ENCODE data around the gene CX3CL1. TPM values are rescaled to one million over a fixed set of nuclear protein-coding genes. Genes with fewer than 3 reads are reported as not detected.

The CX3CL1 gene
- total RNA-seq, 5 donors from 2014 or later (not counting 1 experiment from before 2014, with no cell fraction given): 0.13 to 0.18 (median 0.16) TPM; not detected in 2

DNA sequence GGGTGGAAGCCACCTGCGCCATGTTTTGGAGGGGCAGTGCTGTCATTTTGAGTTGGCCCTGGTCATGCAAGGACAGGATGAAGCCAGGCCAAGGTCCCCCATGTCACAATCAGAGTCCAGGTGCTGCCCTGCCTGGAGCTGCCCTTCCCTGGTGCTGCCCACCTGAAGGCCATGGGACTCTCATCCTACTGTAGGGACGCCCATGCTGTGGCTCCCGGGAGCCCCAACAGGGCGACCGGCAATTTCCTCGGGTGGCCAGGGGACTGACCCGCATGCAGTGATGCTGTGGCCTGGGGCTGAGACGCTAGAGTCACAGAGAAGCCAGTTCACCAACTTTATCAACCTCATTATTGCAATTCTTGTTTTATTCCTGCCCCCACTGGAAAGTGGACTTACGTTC lies 40.3 kb downstream of the CX3CL1 start:
- peaks cover 0 to 19% of the 10 kb centered on the region in 2 experiments for H3K27me3 ChIP-seq (replicated peaks in 1 of 2; ENCODE audit: control insufficient read depth in 2 of 2, extremely low read depth in 1 of 2, insufficient read depth in 2 of 2, low read length in 1 of 2)
- no peaks in the 10 kb centered on the region for H3K36me3 Mint-ChIP-seq
- H3K27ac Mint-ChIP-seq: peak overlapping the region in 1 of 2 donors; percentile 52
- H3K27me3 Mint-ChIP-seq: peaks cover 4 to 7% of the 10 kb centered on the region in 2 donors
- H3K9me3 Mint-ChIP-seq: no peaks in the 10 kb centered on the region
- ATAC-seq (replicated peaks in 1 of 4) (no peak), DNase-seq (no peak)
- H3K4me3 Mint-ChIP-seq: no peak overlapping the region
- no peak overlapping the region for H3K4me3 ChIP-seq (ENCODE audit: control insufficient read depth in 1 of 2, extremely low read depth in 1 of 2, low read length in 1 of 2)
- no peak overlapping the region for H3K27ac ChIP-seq (ENCODE audit: low read length)
- H3K9me3 ChIP-seq: no peaks in the 10 kb centered on the region
- CTCF ChIA-PET: interaction anchor here (0.5 to 1.1 kb wide), 2 partner anchors 111 to 1180 kb away, joined by 3 read pairs; no protein-coding TSS in a partner anchor
- H3K4me1 Mint-ChIP-seq: peaks cover 7 to 12% (median 8%) of the 10 kb centered on the region in 3 donors
- 88% methylated on average over 9 of the region's 9 CpGs for WGBS (ENCODE audit: insufficient coverage)
- peaks cover 0 to 13% of the 10 kb centered on the region in 2 experiments for H3K4me1 ChIP-seq (ENCODE audit: control insufficient read depth in 1 of 2, extremely low read depth in 1 of 2, insufficient read depth in 2 of 2, low read length in 2 of 2)
- no peaks in the 10 kb centered on the region for H3K36me3 ChIP-seq (ENCODE audit: control insufficient read depth in 2 of 2, extremely low read depth in 1 of 2, insufficient read depth in 1 of 2, low read length in 1 of 2)
- POLR2A ChIA-PET: no interaction called here

GRCh38 chr16:57413301-57413730 lies 41.0 kb downstream of the CX3CL1 start:
- Mint-ChIP-seq H3K9me3 (no peaks in the 10 kb centered on the region), H3K4me1 (peaks cover 11 to 17% (median 13%) of the 10 kb centered on the region in 3 donors), H3K27me3 (peaks cover 4 to 7% of the 10 kb centered on the region in 2 donors), H3K27ac (no peak overlapping the region), H3K4me3 (no peak overlapping the region), H3K36me3 (no peaks in the 10 kb centered on the region)
- peak in 1 of 35 experiments; percentile 13 for DNase-seq
- peaks cover 0 to 19% of the 10 kb centered on the region in 2 experiments for H3K27me3 ChIP-seq (replicated peaks in 1 of 2; ENCODE audit: control insufficient read depth in 2 of 2, extremely low read depth in 1 of 2, insufficient read depth in 2 of 2, low read length in 1 of 2)
- CTCF ChIA-PET: interaction anchor here in 1 of 2 donors (0.6 to 1.1 kb wide), 2 partner anchors 112 to 554 kb away, joined by 3 read pairs; no protein-coding TSS in a partner anchor
- H3K9me3 ChIP-seq: no peaks in the 10 kb centered on the region
- no peak overlapping the region for H3K27ac ChIP-seq (ENCODE audit: low read length)
- WGBS (ENCODE audit: insufficient coverage): 77% methylated on average over 5 of the region's 5 CpGs
- peaks cover 0 to 16% of the 10 kb centered on the region in 2 experiments for H3K4me1 ChIP-seq (ENCODE audit: control insufficient read depth in 1 of 2, extremely low read depth in 1 of 2, insufficient read depth in 2 of 2, low read length in 2 of 2)
- H3K4me3 ChIP-seq (ENCODE audit: control insufficient read depth in 1 of 2, extremely low read depth in 1 of 2, low read length in 1 of 2): no peak overlapping the region
- H3K36me3 ChIP-seq (ENCODE audit: control insufficient read depth in 2 of 2, extremely low read depth in 1 of 2, insufficient read depth in 1 of 2, low read length in 1 of 2): no peaks in the 10 kb centered on the region
- POLR2A ChIA-PET: interaction anchor here in 1 of 2 donors (0.6 kb wide), 1 partner anchor 69 kb away, joined by 3 read pairs; no protein-coding TSS in a partner anchor
- no peak for ATAC-seq (replicated peaks in 1 of 4)

GRCh38 chr16:57413733-57414132 lies 41.4 kb downstream of the CX3CL1 start:
- ATAC-seq (replicated peaks in 1 of 4): no peak
- CTCF ChIA-PET: interaction anchor here (0.6 to 0.7 kb wide), 4 partner anchors 11 to 123 kb away, joined by 4 to 7 read pairs (median 5); no protein-coding TSS in a partner anchor
- Mint-ChIP-seq H3K27me3 (peaks cover 4 to 7% of the 10 kb centered on the region in 2 donors), H3K27ac (no peak overlapping the region), H3K36me3 (no peaks in the 10 kb centered on the region), H3K9me3 (no peaks in the 10 kb centered on the region), H3K4me3 (no peak overlapping the region), H3K4me1 (peaks cover 14 to 19% (median 15%) of the 10 kb centered on the region in 3 donors)
- no peaks in the 10 kb centered on the region for H3K36me3 ChIP-seq (ENCODE audit: control insufficient read depth in 2 of 2, extremely low read depth in 1 of 2, insufficient read depth in 1 of 2, low read length in 1 of 2)
- H3K9me3 ChIP-seq: no peaks in the 10 kb centered on the region
- H3K27me3 ChIP-seq (replicated peaks in 1 of 2; ENCODE audit: control insufficient read depth in 2 of 2, extremely low read depth in 1 of 2, insufficient read depth in 2 of 2, low read length in 1 of 2): peaks cover 0 to 19% of the 10 kb centered on the region in 2 experiments
- no peak for DNase-seq
- peaks cover 0 to 20% of the 10 kb centered on the region in 2 experiments for H3K4me1 ChIP-seq (ENCODE audit: control insufficient read depth in 1 of 2, extremely low read depth in 1 of 2, insufficient read depth in 2 of 2, low read length in 2 of 2)
- WGBS (ENCODE audit: insufficient coverage): 25% methylated on average over 1 of the region's 7 CpGs
- POLR2A ChIA-PET: interaction anchor here in 1 of 2 donors (0.6 kb wide), 1 partner anchor 70 kb away, joined by 3 read pairs; no protein-coding TSS in a partner anchor
- H3K4me3 ChIP-seq (ENCODE audit: control insufficient read depth in 1 of 2, extremely low read depth in 1 of 2, low read length in 1 of 2): no peak overlapping the region
- no peak overlapping the region for H3K27ac ChIP-seq (ENCODE audit: low read length)

- no peaks in the 10 kb centered on the region for H3K27me3 Mint-ChIP-seq
These were observed 43.8 kb downstream of the CX3CL1 start for GRCh38 chr16:57416084-57416483.

GRCh38 chr16:57419506-57419905 lies 47.2 kb downstream of the CX3CL1 start:
- no peaks in the 10 kb centered on the region for H3K36me3 ChIP-seq (ENCODE audit: control insufficient read depth in 2 of 2, extremely low read depth in 1 of 2, insufficient read depth in 1 of 2, low read length in 1 of 2)
- no peak overlapping the region for H3K4me3 ChIP-seq (ENCODE audit: control insufficient read depth in 1 of 2, extremely low read depth in 1 of 2, low read length in 1 of 2)
- CTCF ChIA-PET: interaction anchor here (0.5 to 3.7 kb wide), 8 partner anchors 13 to 118 kb away, joined by 3 to 37 read pairs (median 6); no protein-coding TSS in a partner anchor
- POLR2A ChIA-PET: no interaction called here
- Mint-ChIP-seq H3K27me3 (no peaks in the 10 kb centered on the region), H3K9me3 (no peaks in the 10 kb centered on the region), H3K27ac (peak overlapping the region in 1 of 2 donors; percentile 89), H3K36me3 (no peaks in the 10 kb centered on the region), H3K4me3 (peak overlapping the region in 1 of 3 donors; percentile 37), H3K4me1 (peaks cover 22 to 23% (median 22%) of the 10 kb centered on the region in 3 donors)
- H3K27ac ChIP-seq (ENCODE audit: low read length): no peak overlapping the region
- ATAC-seq (replicated peaks in 1 of 4): no peak
- peaks cover 0 to 27% of the 10 kb centered on the region in 2 experiments for H3K4me1 ChIP-seq (ENCODE audit: control insufficient read depth in 1 of 2, extremely low read depth in 1 of 2, insufficient read depth in 2 of 2, low read length in 2 of 2)
- H3K9me3 ChIP-seq: no peaks in the 10 kb centered on the region
- no peak for DNase-seq
- H3K27me3 ChIP-seq (replicated peaks in 1 of 2; ENCODE audit: control insufficient read depth in 2 of 2, extremely low read depth in 1 of 2, insufficient read depth in 2 of 2, low read length in 1 of 2): peaks cover 0 to 12% of the 10 kb centered on the region in 2 experiments
- WGBS (ENCODE audit: insufficient coverage): 88% methylated on average over 3 of the region's 6 CpGs

More at GRCh38 chr16:57416084-57416483, 43.8 kb downstream of the CX3CL1 start:
- POLR2A ChIA-PET: no interaction called here
- Histone ChIP-seq H3K9me3 (no peaks in the 10 kb centered on the region), H3K4me3 (ENCODE audit: control insufficient read depth in 1 of 2, extremely low read depth in 1 of 2, low read length in 1 of 2) (no peak overlapping the region), H3K27me3 (replicated peaks in 1 of 2; ENCODE audit: control insufficient read depth in 2 of 2, extremely low read depth in 1 of 2, insufficient read depth in 2 of 2, low read length in 1 of 2) (peaks cover 0 to 14% of the 10 kb centered on the region in 2 experiments), H3K27ac (ENCODE audit: low read length) (peak overlapping the region; percentile 23), H3K4me1 (ENCODE audit: control insufficient read depth in 1 of 2, extremely low read depth in 1 of 2, insufficient read depth in 2 of 2, low read length in 2 of 2) (peaks cover 0 to 27% of the 10 kb centered on the region in 2 experiments), H3K36me3 (ENCODE audit: control insufficient read depth in 2 of 2, extremely low read depth in 1 of 2, insufficient read depth in 1 of 2, low read length in 1 of 2) (no peaks in the 10 kb centered on the region)
- ATAC-seq (replicated peaks in 1 of 4) (no peak), DNase-seq (no peak)
- H3K4me3 Mint-ChIP-seq: peak overlapping the region in 1 of 3 donors; percentile 6
- H3K27ac Mint-ChIP-seq: no peak overlapping the region
- CTCF ChIA-PET: interaction anchor here (0.6 to 3.7 kb wide), 8 partner anchors 16 to 229 kb away, joined by 3 to 37 read pairs (median 4); no protein-coding TSS in a partner anchor
- no peaks in the 10 kb centered on the region for H3K9me3 Mint-ChIP-seq
- no peaks in the 10 kb centered on the region for H3K36me3 Mint-ChIP-seq
- 88% methylated on average over 15 of the region's 16 CpGs for WGBS (ENCODE audit: insufficient coverage)
- H3K4me1 Mint-ChIP-seq: peaks cover 20 to 26% (median 22%) of the 10 kb centered on the region in 3 donors

DNA sequence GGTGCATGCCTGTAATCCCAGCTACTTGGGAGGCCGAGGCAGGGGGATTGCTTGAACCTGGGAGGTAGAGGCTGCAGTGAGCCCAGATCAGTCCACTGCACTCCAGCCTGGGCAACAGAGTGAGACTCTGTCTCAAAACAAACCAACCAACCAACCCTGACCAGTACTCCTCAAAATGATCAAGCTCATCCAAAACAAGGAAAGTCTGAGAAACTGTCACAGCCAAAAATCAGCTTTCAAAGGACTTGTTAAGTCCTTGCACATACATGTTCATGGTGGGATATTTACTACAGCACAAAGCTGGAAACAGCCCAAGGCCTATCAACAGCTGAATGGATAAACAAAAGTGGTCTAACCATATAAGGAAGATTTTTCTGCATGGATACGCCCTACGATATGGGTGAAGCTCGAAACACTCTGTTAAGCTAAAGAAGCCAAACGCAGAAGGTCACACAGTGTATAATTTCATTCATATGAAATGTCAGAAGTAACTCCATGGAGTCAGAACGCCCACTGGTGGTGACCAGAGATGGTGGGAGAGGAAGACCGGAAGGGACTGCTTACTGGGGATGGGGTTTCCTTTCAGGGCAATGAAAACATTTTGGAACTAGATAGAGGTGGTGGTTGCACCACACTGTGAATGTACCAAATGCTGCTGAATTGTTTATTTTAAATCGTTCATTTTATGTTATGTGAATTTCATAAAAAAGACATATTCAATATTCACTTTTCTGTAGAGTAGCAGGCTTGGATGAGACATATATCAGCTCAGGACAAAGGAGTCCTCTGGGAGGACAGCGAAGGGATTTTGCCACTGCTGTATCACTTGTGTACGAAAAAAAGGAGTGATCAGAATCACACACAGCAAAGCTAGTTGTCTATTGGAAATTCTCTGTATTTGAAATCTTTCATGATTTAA lies 50.0 kb downstream of the CX3CL1 start:
- H3K4me3 Mint-ChIP-seq: no peak overlapping the region
- WGBS (ENCODE audit: insufficient coverage): 85% methylated on average over 5 of the region's 10 CpGs
- ChIA-PET CTCF (interaction anchor here (0.9 to 1.6 kb wide), 2 partner anchors 11 to 97 kb away, joined by 3 read pairs; no protein-coding TSS in a partner anchor), POLR2A (interaction anchor here (0.5 to 0.6 kb wide), 3 partner anchors 52 to 187 kb away, joined by 4 to 11 read pairs (median 7); no protein-coding TSS in a partner anchor)
- H3K27me3 Mint-ChIP-seq: no peaks in the 10 kb centered on the region
- peaks cover 15 to 17% (median 16%) of the 10 kb centered on the region in 3 donors for H3K4me1 Mint-ChIP-seq
- peaks cover 4% of the 10 kb centered on the region for H3K36me3 Mint-ChIP-seq
- Histone ChIP-seq H3K9me3 (no peaks in the 10 kb centered on the region), H3K4me1 (ENCODE audit: control insufficient read depth in 1 of 2, extremely low read depth in 1 of 2, insufficient read depth in 2 of 2, low read length in 2 of 2) (peaks cover 0 to 16% of the 10 kb centered on the region in 2 experiments), H3K4me3 (ENCODE audit: control insufficient read depth in 1 of 2, extremely low read depth in 1 of 2, low read length in 1 of 2) (no peak overlapping the region), H3K36me3 (ENCODE audit: control insufficient read depth in 2 of 2, extremely low read depth in 1 of 2, insufficient read depth in 1 of 2, low read length in 1 of 2) (no peaks in the 10 kb centered on the region), H3K27ac (ENCODE audit: low read length) (no peak overlapping the region), H3K27me3 (replicated peaks in 1 of 2; ENCODE audit: control insufficient read depth in 2 of 2, extremely low read depth in 1 of 2, insufficient read depth in 2 of 2, low read length in 1 of 2) (peaks cover 0 to 2% of the 10 kb centered on the region in 2 experiments)
- DNase-seq (no peak), ATAC-seq (replicated peaks in 1 of 4) (no peak)
- H3K9me3 Mint-ChIP-seq: no peaks in the 10 kb centered on the region
- H3K27ac Mint-ChIP-seq: no peak overlapping the region
